SKM-1 (cell line): ENCODE data around the gene HOXA10.

Experiments
- DNase-seq: peaks from one replicate; lab custom pipeline; 2025; ENCODE audit not compliant: unreplicated experiment; lab: John Stamatoyannopoulos, UW

Gene HOXA10

GRCh38 chr7:27191833-27192545, 17.9 kb upstream of the HOXA10 start:
- DNase-seq = no peak

GRCh38 chr7:27191161-27191731, 17.1 kb upstream of the HOXA10 start:
- DNase-seq = no peak

DNA sequence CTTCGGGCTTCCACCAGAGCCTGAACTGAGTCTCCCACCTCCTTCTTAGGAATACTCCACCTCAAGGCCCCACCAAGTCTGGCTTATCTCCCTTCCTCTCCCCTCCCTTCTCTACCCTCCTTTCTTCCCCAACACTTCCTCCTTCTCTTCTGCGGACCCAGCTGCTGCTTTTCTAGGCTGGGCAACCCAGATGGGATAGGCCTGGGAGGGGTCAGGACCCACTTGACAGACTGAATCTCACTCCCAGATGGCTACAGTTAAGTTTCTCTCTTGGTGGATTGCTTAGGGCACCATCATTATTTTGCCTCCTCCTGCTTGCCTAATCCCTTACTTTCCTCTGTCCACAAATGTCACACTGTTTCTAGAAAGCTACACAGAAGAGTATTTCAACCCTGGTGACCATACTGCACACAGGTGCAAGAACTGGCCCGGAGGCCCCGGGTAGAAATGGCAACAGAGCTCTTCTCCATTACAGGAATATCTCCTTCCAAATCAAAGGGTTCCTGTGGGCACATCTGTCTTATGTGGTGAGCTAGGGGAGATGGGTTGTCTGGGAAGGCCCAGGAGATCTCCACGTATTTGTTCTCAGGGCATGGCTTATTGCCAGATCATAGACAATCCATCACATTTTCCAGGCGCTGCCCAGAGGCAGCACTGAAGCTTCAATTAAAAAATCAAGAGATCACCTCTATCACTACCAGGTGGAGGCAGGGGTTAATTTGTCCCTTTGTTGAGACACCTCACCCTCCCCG, 16.1 kb upstream of the HOXA10 start:
- no peak for DNase-seq

- DNase-seq = no peak
Observed at GRCh38 chr7:27189295-27189996, 15.3 kb upstream of the HOXA10 start.

GRCh38 chr7:27188386-27189294, 14.5 kb upstream of the HOXA10 start:
- DNase-seq = no peak

DNA sequence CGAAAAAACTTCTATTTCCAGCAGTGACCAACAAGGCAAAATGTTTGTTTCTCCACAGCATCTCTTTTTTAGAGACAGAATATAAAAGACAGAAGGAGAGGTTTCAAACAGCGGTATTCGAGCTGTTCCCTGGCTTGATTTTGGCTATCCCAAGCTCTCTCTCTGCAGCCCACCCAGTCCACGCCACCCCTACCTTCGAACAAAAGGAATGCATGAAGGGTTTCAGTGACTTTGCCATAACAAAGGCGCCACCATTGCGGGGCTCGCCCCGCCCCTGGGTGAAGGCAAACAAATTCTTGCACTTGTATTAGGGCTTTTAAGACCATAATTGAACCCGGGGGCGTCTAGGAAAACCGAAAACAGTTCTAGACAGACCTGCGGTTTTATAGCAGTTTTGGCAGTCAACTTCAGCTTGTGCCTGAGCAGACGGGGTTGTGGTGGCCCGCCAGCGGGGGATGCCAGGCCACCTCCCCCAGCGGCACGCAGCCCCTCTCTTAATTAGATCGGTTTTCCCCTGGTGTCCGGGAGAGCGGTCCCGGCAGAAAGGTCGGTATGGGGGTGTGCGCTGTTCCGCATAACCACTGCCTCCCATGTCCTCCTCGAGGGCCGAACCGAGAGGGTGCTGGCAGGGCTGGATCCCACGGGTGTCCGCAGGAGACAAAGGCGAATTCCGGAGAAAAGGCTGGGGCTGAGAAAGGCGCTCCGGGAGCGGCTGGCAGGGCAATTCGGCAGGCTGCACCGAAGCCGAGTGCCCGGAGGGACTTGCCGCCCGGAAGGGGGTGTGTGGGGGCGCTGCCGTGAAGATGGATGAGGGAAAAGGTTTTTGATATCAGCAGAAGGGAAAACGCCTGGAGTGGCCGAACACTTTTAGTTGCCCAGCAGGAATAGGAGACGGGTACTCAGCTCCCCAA, 13.6 kb upstream of the HOXA10 start:
- DNase-seq = no peak

- DNase-seq = no peak
Observed at GRCh38 chr7:27186668-27187474, 12.8 kb upstream of the HOXA10 start.

GRCh38 chr7:27185854-27186667, 11.9 kb upstream of the HOXA10 start:
- no peak for DNase-seq

DNA sequence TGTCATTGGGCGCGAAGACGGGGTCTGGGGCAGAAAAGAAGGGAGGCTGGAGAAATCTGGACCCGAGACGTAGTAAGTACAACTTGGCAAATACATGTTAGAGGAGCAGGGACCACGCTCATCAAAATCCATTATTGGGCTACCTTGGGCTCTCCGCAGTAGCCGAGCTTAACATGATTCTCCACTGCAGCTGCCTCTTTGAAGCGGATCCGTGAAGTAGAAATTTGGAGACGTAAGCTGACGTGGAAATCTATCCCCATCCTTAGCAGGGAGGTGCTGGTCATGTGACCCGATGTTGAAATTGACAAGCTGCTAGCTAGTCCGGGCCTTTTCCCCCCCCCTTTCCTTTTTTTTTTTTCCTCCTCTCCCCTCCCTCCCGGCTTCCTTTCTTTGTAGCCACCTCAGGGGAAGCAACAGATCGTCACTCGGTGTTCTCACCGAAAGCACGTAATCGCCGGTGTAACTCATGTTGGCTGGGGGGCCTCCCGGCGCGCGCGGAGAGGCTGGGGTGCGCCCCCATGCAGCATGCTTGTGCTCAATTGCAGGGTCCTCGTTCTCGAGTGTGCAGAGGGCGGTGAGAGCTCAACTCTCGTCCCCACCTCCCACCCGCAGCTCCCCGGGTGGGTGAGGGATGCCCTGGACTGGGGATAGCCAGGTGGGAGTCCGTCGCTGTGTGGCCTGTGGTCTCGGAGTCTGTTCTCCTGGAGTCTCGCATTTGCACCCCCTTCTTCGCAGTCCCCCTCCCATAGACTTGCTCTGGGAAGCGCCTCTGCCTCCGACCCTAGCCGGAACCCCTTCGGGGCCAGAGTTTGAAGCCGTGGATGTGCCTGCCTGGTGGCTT, 11.1 kb upstream of the HOXA10 start, which contains the start of gene HOXA11:
Gene HOXA11 (minus strand): TSS at position 220 of the 841 bp plus-strand sequence. CDS start 88 bp downstream, at position 132.
- DNase-seq = no peak

DNA sequence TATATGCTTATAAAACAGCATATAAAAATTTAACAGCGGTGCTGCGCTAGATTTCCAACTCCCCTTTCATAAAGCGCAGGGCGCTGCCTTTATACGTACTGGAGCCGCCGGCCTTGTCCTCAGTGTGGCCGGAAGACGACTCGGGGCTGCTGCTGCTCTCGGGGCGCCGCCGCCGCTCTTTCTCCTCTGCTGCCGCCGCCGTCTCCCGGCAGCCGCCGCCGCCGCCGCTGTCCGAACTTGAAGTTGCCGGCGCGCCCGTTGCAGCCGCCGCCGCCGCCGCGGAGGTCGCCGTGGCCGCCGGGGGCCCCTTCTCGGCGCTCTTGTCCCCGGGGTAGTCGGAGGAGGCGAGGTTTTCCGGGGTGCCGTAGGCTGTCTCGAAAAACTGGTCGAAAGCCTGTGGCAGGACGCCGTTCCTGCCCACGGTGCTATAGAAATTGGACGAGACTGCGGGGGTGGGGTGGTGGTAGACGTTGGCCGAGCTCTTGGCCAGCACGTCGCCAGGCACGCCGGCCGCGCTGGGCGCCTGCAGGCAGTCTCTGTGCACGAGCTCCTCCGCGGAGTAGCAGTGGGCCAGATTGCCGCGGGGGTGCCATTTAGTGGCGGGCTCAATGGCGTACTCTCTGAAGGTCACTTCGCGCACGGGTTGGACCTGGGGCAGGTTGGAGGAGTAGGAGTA, 10.4 kb upstream of the HOXA10 start:
- no peak for DNase-seq

DNA sequence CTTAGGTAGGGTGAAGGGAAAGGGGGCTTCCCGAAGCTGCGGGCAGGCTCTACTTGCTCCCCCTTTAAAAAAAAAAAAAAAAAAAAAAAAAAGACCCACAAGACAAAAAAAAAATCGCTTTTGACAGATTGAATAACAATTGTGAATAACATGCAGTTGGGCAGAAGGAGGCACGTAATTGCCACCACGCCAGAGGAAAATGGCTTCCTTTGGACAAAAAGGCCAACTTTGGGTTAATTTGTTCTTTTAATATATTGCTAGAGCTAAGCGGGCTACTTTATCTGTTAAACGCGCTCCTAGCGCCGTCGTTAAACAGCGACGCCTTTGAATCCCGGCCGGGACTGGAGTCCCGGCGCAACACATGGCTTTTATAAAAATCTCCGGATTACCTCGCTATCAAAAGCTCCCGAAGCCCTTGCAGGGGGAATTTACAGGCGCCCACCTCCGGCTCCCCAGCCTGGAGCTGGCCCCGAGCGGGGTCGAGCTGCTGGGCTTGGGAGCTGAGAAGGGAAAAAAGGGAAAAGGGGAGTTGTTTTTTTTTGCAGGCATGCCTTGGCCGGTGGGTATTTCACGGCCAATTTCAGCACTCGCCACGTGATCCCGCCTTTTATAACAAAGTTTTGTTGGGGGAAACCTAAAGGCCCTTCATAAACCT, 9.7 kb upstream of the HOXA10 start:
- DNase-seq = no peak

DNA sequence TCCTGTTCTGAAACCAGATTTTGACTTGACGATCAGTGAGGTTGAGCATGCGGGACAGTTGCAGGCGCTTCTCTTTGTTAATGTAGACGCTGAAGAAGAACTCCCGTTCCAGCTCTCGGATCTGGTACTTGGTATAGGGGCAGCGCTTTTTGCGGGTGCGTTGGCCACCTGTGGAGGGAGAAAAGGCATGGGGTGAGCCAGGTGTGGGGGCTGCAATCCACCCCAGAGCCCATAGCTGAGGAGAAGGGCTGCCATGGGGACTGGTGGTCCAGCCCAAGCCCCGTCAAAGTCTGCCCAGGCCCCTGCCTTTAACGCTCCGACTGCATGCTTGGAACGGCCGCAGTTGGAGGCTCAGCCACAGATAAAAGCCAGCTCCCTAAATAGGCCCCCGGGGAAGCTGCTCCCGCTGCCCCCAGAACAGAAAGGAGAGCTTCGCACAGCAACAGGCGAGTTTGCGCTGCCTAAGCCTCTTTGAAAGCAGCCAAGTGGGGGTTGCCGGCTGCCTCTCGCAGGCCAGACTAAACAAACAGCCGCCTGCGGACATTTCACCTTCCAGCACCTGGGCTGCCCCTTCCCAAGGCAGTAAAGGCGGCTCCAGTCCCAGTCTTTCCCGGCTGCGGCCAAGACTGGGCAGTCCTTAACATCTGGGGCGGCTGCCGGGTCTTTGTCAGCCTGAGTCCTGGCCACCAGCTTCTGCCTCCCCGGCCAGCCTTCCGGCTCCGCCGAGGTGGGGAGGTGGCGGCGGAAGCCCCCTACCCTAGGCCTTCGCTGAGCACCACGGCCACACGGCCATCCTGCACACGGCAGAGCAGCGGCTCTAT, 9.0 kb upstream of the HOXA10 start:
- DNase-seq = no peak

DNA sequence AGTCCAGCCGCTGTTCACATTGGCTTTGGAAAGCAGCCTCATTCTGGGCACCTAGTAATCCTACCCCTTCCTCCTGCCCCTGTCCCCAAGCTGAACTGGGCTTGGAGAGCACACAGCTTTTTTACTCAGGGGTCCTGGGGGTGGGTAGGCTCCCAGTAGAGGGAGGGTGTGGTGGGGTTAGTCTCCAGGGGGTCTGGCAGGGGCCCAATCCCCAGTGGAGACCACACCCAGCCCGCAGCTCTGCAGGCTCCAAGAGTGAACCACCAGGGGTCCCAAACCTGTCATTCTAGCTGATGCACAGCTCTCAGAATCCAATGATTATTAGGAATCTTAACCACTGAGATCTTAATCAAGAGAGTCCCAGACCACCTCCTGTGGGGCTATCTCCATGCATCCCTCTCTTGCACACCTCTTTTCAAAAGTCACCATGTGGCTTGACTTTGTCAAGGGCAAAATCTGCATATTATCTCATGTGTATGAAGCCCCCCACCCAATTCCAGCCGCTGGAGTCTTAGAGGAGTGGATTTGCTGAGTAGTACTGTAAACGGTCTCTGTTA, 8.2 kb upstream of the HOXA10 start:
- DNase-seq = no peak

- DNase-seq = no peak
Observed at GRCh38 chr7:27181795-27182275, 7.7 kb upstream of the HOXA10 start.
